Endothelial cell (in vitro differentiated cells): ENCODE measurements around the gene TMEM205. TPM values are rescaled to one million over a fixed set of nuclear protein-coding genes. Genes with fewer than 3 reads are reported as not detected.
A peak's percentile ranks its signal among the peaks of the same experiment; 100 is the strongest.
"Not testable (repeated sequence)": the region's sequence is repeated elsewhere in the genome, so short reads cannot be mapped to it uniquely, and the experiment has no call there.

Source experiments
- DNase-seq: peaks from one replicate; pipeline ENCODE4 v3.0.0; 2021; ENCODE audit warnings: low spot score
- H3K27ac Mint-ChIP-seq: one replicate; pipeline ENCODE4 v1.8.0; 2021; ENCODE audit warnings: mixed read lengths, inconsistent platforms; ENCODE audit not compliant: unreplicated experiment
- H3K27me3 Mint-ChIP-seq: one replicate; pipeline ENCODE4 v1.8.0; 2021; ENCODE audit warnings: mild to moderate bottlenecking, moderate library complexity, mixed read lengths, inconsistent platforms; ENCODE audit not compliant: unreplicated experiment
- H3K36me3 Mint-ChIP-seq: one replicate; pipeline ENCODE4 v1.8.0; 2021; ENCODE audit warnings: mild to moderate bottlenecking, low read depth, mixed read lengths, inconsistent platforms; ENCODE audit not compliant: unreplicated experiment
- H3K4me1 Mint-ChIP-seq: one replicate; pipeline ENCODE4 v1.8.0; 2021; ENCODE audit warnings: mild to moderate bottlenecking, mixed read lengths, inconsistent platforms; ENCODE audit not compliant: unreplicated experiment
- H3K4me3 Mint-ChIP-seq: one replicate; pipeline ENCODE4 v1.8.0; 2021; ENCODE audit warnings: mild to moderate bottlenecking, mixed read lengths, inconsistent platforms; ENCODE audit not compliant: unreplicated experiment
- H3K9me3 Mint-ChIP-seq: one replicate; pipeline ENCODE4 v1.8.0; 2021; ENCODE audit warnings: mixed read lengths, inconsistent platforms; ENCODE audit not compliant: unreplicated experiment
- total RNA-seq: library from RNA; stranded (reverse); fragmentation: NEBNext Ultra II Directional; extraction: Animal tissue kit (Norgen Biotek cat#: 25700); gene quantifications from one replicate; pipeline ENCODE4 v1.2.1, GENCODE V29; 2021; ENCODE audit not compliant: unreplicated experiment
- TF ChIP-seq, protein P1 (sequence below): fragments of 200-600 bp; sonication (generic); IDR thresholded peaks from one replicate; pipeline ENCODE4 v1.5.0; 2021; ENCODE audit warnings: antibody characterized with exemption; ENCODE audit not compliant: unreplicated experiment

Gene TMEM205
- total RNA-seq, 1 donor from 2014 or later, result 68.9 TPM

DNA sequence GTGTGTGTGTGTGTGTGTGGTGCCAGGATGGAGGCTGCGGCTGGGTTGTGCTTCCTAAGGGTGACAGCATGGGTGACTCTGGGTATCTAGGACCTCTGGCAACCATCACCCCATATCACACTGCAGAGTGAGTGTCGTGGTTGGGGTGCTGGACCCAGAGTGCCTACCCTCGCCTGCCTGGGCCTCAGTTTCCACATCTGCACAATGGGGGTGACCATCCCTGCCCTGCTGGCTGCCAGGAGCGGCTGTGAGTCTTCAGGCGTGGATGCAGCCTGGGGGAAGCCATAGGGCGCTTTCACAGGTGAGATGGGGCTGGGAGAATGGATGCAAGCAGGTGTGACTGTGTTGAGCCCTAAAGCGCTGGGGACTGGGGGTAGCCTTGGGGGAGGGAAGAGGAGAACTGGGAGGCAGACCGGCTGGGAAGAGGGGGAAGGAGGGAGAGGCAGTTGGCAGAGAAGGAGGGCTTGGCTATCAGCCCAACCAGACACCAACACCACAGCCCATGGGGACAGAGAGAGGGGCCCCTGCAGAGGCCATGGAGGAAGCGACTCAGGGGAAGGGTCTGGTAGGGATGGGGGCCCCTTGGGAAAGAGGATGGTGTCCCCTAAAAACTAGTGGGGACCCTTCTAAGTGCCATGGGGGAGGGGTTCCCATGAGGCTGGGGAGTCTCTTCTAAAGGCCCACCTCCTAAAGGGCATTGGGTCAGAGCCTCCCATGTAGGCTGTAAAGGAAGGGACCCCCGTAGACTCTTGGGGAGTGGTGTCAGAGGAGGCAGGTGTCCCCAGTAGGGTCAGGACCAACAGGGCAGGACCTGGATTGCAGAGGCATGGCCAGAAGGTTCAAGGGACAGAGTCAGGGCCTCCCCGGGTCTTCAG is 10.8 kb upstream of the TMEM205 start:
- Mint-ChIP-seq H3K4me1 (peaks cover 12% of the 10 kb centered on the region), H3K27ac (peak overlapping the region; percentile 82), H3K9me3 (no peaks in the 10 kb centered on the region), H3K4me3 (peak overlapping the region; percentile 89), H3K27me3 (peaks cover 21% of the 10 kb centered on the region), H3K36me3 (peaks cover 10% of the 10 kb centered on the region)
- DNase-seq, result no peak
- TF ChIP-seq, protein P1, sequence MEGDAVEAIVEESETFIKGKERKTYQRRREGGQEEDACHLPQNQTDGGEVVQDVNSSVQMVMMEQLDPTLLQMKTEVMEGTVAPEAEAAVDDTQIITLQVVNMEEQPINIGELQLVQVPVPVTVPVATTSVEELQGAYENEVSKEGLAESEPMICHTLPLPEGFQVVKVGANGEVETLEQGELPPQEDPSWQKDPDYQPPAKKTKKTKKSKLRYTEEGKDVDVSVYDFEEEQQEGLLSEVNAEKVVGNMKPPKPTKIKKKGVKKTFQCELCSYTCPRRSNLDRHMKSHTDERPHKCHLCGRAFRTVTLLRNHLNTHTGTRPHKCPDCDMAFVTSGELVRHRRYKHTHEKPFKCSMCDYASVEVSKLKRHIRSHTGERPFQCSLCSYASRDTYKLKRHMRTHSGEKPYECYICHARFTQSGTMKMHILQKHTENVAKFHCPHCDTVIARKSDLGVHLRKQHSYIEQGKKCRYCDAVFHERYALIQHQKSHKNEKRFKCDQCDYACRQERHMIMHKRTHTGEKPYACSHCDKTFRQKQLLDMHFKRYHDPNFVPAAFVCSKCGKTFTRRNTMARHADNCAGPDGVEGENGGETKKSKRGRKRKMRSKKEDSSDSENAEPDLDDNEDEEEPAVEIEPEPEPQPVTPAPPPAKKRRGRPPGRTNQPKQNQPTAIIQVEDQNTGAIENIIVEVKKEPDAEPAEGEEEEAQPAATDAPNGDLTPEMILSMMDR, result no peak

DNA sequence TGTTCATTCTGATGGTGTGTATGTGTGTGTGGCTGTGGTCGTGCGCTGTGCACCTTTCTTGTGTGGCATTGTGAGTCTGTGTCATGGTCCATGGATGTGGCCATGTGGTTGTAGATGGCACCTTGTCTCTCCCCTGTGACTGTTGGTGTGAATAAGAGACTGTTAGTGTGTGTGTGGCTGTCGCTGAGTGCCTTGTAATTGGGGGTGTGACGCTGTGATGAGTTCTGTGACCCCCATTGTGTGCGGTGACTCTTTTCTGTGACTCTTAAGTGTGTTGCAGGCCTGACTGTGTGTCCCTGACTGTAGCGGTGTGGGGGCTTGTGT is 10.0 kb upstream of the TMEM205 start:
- Mint-ChIP-seq H3K27me3 (peaks cover 21% of the 10 kb centered on the region), H3K4me1 (peaks cover 10% of the 10 kb centered on the region), H3K27ac (peak overlapping the region; percentile 82), H3K36me3 (peaks cover 10% of the 10 kb centered on the region), H3K9me3 (no peaks in the 10 kb centered on the region), H3K4me3 (peak overlapping the region; percentile 89)
- DNase-seq, result no peak
- TF ChIP-seq, protein P1, result no peak

GRCh38 chr19:11355160-11356073 is 9.3 kb upstream of the TMEM205 start, which contains the start of gene PLPPR2:
Gene PLPPR2 (plus strand): TSS chr19:11355432. CDS start chr19:11357674, 2,242 bp downstream.
- Mint-ChIP-seq H3K36me3 (peaks cover 10% of the 10 kb centered on the region), H3K4me3 (peak within 1 kb of the TSS; percentile 89), H3K27ac (peak within 1 kb of the TSS; percentile 82), H3K27me3 (peaks cover 25% of the 10 kb centered on the region), H3K4me1 (peaks cover 10% of the 10 kb centered on the region), H3K9me3 (no peaks in the 10 kb centered on the region)
- peak; percentile 90 for DNase-seq
- TF ChIP-seq, protein P1, result no peak

- peaks cover 24% of the 10 kb centered on the region for H3K27me3 Mint-ChIP-seq
- not testable (repeated sequence) for H3K4me3 Mint-ChIP-seq, H3K27ac Mint-ChIP-seq, H3K9me3 Mint-ChIP-seq, DNase-seq
- H3K36me3 Mint-ChIP-seq, result peaks cover 15% of the 10 kb centered on the region
- peaks cover 10% of the 10 kb centered on the region for H3K4me1 Mint-ChIP-seq
Observed at GRCh38 chr19:11354102-11354501, 8.0 kb upstream of the TMEM205 start.

- no peaks in the 10 kb centered on the region for H3K9me3 Mint-ChIP-seq
- peaks cover 23% of the 10 kb centered on the region for H3K4me1 Mint-ChIP-seq
- H3K36me3 Mint-ChIP-seq, result peaks cover 13% of the 10 kb centered on the region
- TF ChIP-seq, protein P1, result no peak
- DNase-seq, result no peak
- no peak overlapping the region for H3K4me3 Mint-ChIP-seq
- H3K27ac Mint-ChIP-seq, result no peak overlapping the region
- H3K27me3 Mint-ChIP-seq, result peaks cover 14% of the 10 kb centered on the region
Observed at GRCh38 chr19:11349171-11349570, 3.1 kb upstream of the TMEM205 start.
